H1 (cell line): Measurements from ENCODE around the gene SIRT5. TPM values are rescaled to one million over a fixed set of nuclear protein-coding genes. Genes with fewer than 3 reads are reported as not detected.

ENCODE experiments used
- CTCF ChIA-PET: fragments of 300-600 bp; sonication (Branson Sonifier 250); formaldehyde crosslinking; loops from one replicate; lab custom pipeline; 2021; ENCODE audit not compliant: partially characterized antibody; lab: Charles Lee
- POLR2A ChIA-PET: fragments of 300-600 bp; sonication (Branson Sonifier 250); formaldehyde crosslinking; loops from one replicate; lab custom pipeline; 2021; ENCODE audit warnings: inconsistent platforms; ENCODE audit not compliant: partially characterized antibody; lab: Charles Lee
- DNase-seq, 2 experiments: peaks; one replicate each; pipeline versions ENCODE4 v3.0.0 to v3.0.0-alpha.2; 2010 to 2022; ENCODE audit warnings: low spot score in 2 of 2, low read depth in 1 of 2, mixed read lengths in 1 of 2
- FAIRE-seq: peaks from 2 replicates; lab custom pipeline; 2011; peaks lifted over from hg19 to GRCh38; lab: Jason Lieb, UNC
- H2AFZ ChIP-seq: 2 replicates; pipeline ENCODE4 v1.8.1; 2012; ENCODE audit warnings: low read length, inconsistent platforms
- H2AK5ac ChIP-seq: 2 replicates; pipeline ENCODE4 v1.6.1; 2013; ENCODE audit warnings: low read depth, low read length
- H2BK120ac ChIP-seq: replicated peaks from 2 replicates; pipeline ENCODE3; 2013; ENCODE audit warnings: low read depth, low read length, inconsistent platforms
- H2BK12ac ChIP-seq: 2 replicates; pipeline ENCODE4 v1.6.1; 2013; ENCODE audit warnings: low read depth, low read length
- H2BK15ac ChIP-seq: 2 replicates; pipeline ENCODE4 v1.6.1; 2013; ENCODE audit warnings: low read length
- H2BK20ac ChIP-seq: 2 replicates; pipeline ENCODE4 v1.6.1; 2013; ENCODE audit warnings: low read length
- H2BK5ac ChIP-seq: 2 replicates; pipeline ENCODE4 v1.6.1; 2013; ENCODE audit warnings: low read depth, low read length
- H3K14ac ChIP-seq: 2 replicates; pipeline ENCODE4 v1.6.1; 2013; ENCODE audit warnings: inconsistent platforms; ENCODE audit not compliant: insufficient read length
- H3K18ac ChIP-seq: 2 replicates; pipeline ENCODE4 v1.6.1; 2013; ENCODE audit warnings: low read length; ENCODE audit errors: extremely low read depth
- H3K23ac ChIP-seq: 2 replicates; pipeline ENCODE4 v1.6.1; 2013; ENCODE audit warnings: inconsistent platforms; ENCODE audit not compliant: insufficient read length
- H3K23me2 ChIP-seq: 2 replicates; pipeline ENCODE4 v1.6.1; 2013; ENCODE audit warnings: low read depth, low read length
- H3K27ac ChIP-seq: 2 replicates; pipeline ENCODE4 v1.6.1; 2011; ENCODE audit warnings: low read depth, low read length, inconsistent platforms
- H3K27me3 ChIP-seq, 4 experiments: replicated peaks in 1 of 4; 1 replicate in 1 of 4; 2 replicates in 3 of 4; pipeline versions ENCODE4 v1.6.1 to v1.8.1; 2011 to 2013; ENCODE audit warnings: low read length in 3 of 4, mild to moderate bottlenecking in 3 of 4, inconsistent platforms in 2 of 4, mixed read lengths in 2 of 4, moderate library complexity in 1 of 4; ENCODE audit not compliant: control insufficient read depth in 3 of 4, insufficient read depth in 3 of 4; ENCODE audit errors: extremely low read depth in 1 of 4
- H3K36me3 ChIP-seq, 4 experiments: 2 replicates each; pipeline versions ENCODE4 v1.6.1 to v1.8.1; 2011 to 2013; ENCODE audit warnings: mild to moderate bottlenecking in 4 of 4, low read length in 3 of 4, moderate library complexity in 2 of 4, control low read depth in 1 of 4, inconsistent platforms in 1 of 4; ENCODE audit not compliant: insufficient read depth in 4 of 4, control insufficient read depth in 2 of 4
- H3K4ac ChIP-seq: replicated peaks from 2 replicates; pipeline ENCODE3; 2013; ENCODE audit warnings: low read length, low read depth, mixed read lengths, inconsistent platforms; ENCODE audit not compliant: insufficient read length
- H3K4me1 ChIP-seq, 4 experiments: replicated peaks in 1 of 4; 1 replicate in 1 of 4; 2 replicates in 3 of 4; pipeline versions ENCODE4 v1.6.1 to v1.8.1; 2011 to 2013; ENCODE audit warnings: low read length in 3 of 4, inconsistent platforms in 2 of 4, mixed read lengths in 1 of 4; ENCODE audit not compliant: insufficient read depth in 4 of 4, control insufficient read depth in 3 of 4
- H3K4me2 ChIP-seq, 2 experiments: 2 replicates each; pipeline versions ENCODE4 v1.6.1 to v1.8.1; 2011 to 2013; ENCODE audit warnings: low read depth in 2 of 2, low read length in 2 of 2, control low read depth in 1 of 2, inconsistent platforms in 1 of 2, mild to moderate bottlenecking in 1 of 2; ENCODE audit not compliant: insufficient read depth in 1 of 2
- H3K4me3 ChIP-seq, 4 experiments: fragments of 200-600, 300-600 bp in 1 of 4; sonication (generic), shearing (Covaris generic), sonication (Bioruptor Twin) in 1 of 4; 2 replicates each; pipeline versions ENCODE4 v1.5.1 to v1.8.1; 2011 to 2016; ENCODE audit warnings: low read length in 4 of 4, low read depth in 3 of 4, control low read depth in 2 of 4, inconsistent platforms in 2 of 4, mild to moderate bottlenecking in 2 of 4, mixed read lengths in 1 of 4, moderate library complexity in 1 of 4; ENCODE audit not compliant: insufficient read depth in 2 of 4; ENCODE audit errors: extremely low read depth in 1 of 4
- H3K56ac ChIP-seq: replicated peaks from 2 replicates; pipeline ENCODE3; 2013; ENCODE audit warnings: low read depth, mild to moderate bottlenecking, mixed read lengths, low read length, inconsistent platforms; ENCODE audit not compliant: insufficient read length
- H3K79me1 ChIP-seq: 2 replicates; pipeline ENCODE4 v1.6.1; 2013; ENCODE audit warnings: low read depth, low read length, control low read depth
- H3K79me2 ChIP-seq, 2 experiments: 2 replicates each; pipeline versions ENCODE4 v1.6.1 to v1.8.1; 2012 to 2013; ENCODE audit warnings: low read length in 2 of 2, mild to moderate bottlenecking in 2 of 2, inconsistent platforms in 1 of 2; ENCODE audit not compliant: insufficient read depth in 2 of 2, control insufficient read depth in 1 of 2
- H3K9ac ChIP-seq, 4 experiments: replicated peaks in 1 of 4; 1 replicate in 1 of 4; 2 replicates in 3 of 4; pipeline versions ENCODE4 v1.6.1 to v1.8.1; 2011 to 2013; ENCODE audit warnings: low read depth in 3 of 4, low read length in 3 of 4, control low read depth in 2 of 4, mild to moderate bottlenecking in 2 of 4, moderate library complexity in 2 of 4, inconsistent platforms in 1 of 4; ENCODE audit errors: extremely low read depth in 1 of 4
- H3K9me3 ChIP-seq, 2 experiments: 2 replicates each; pipeline versions ENCODE4 v1.6.1 to v1.8.1; 2012 to 2013; ENCODE audit warnings: mild to moderate bottlenecking in 2 of 2, moderate library complexity in 2 of 2, control low read depth in 1 of 2, inconsistent platforms in 1 of 2, low read depth in 1 of 2, low read length in 1 of 2, mixed read lengths in 1 of 2; ENCODE audit not compliant: insufficient read depth in 2 of 2
- H4K20me1 ChIP-seq, 2 experiments: replicated peaks in 1 of 2; 2 replicates each; pipeline versions ENCODE3 to v1.8.1; 2011 to 2013; ENCODE audit warnings: inconsistent platforms in 2 of 2, low read length in 2 of 2, mild to moderate bottlenecking in 1 of 2; ENCODE audit not compliant: insufficient read depth in 2 of 2, control insufficient read depth in 1 of 2
- H4K5ac ChIP-seq: 2 replicates; pipeline ENCODE4 v1.6.1; 2013; ENCODE audit warnings: low read length, low read depth, mixed read lengths, inconsistent platforms; ENCODE audit not compliant: insufficient read length
- H4K8ac ChIP-seq: 2 replicates; pipeline ENCODE4 v1.8.0; 2013; ENCODE audit warnings: mild to moderate bottlenecking, moderate library complexity, low read length, inconsistent platforms; ENCODE audit not compliant: insufficient read depth; ENCODE audit errors: extremely low read depth
- H4K91ac ChIP-seq: replicated peaks from 2 replicates; pipeline ENCODE3; 2013; ENCODE audit warnings: low read length, mixed read lengths, inconsistent platforms; ENCODE audit not compliant: insufficient read length
- CBX8 ChIP-seq: fragments of 300-800, 300-1000 bp; sonication (generic); IDR thresholded peaks from 2 replicates; pipeline ENCODE4 v1.7.1; 2016; ENCODE audit warnings: low read depth, low read length, borderline replicate concordance
- CREB1 ChIP-seq: IDR thresholded peaks from 2 replicates; pipeline ENCODE4 v1.6.1; 2012; ENCODE audit warnings: inconsistent platforms
- EZH2 ChIP-seq: fragments of 200-600 bp; sonication (generic); IDR thresholded peaks from 2 replicates; pipeline ENCODE4 v1.7.1; 2012; ENCODE audit warnings: low read depth, mild to moderate bottlenecking, moderate library complexity, low read length, inconsistent platforms; ENCODE audit not compliant: severe bottlenecking
- FOSL1 ChIP-seq: IDR thresholded peaks from 2 replicates; pipeline ENCODE4 v1.6.1; 2011; ENCODE audit warnings: mild to moderate bottlenecking, low read depth, low read length, moderate library complexity; ENCODE audit not compliant: insufficient read depth
- GABPA ChIP-seq: IDR thresholded peaks from 2 replicates; pipeline ENCODE4 v1.6.1; 2011; ENCODE audit warnings: mild to moderate bottlenecking, low read length, moderate library complexity, borderline replicate concordance; ENCODE audit not compliant: insufficient read depth
- NRF1 ChIP-seq: IDR thresholded peaks from 2 replicates; pipeline ENCODE4 v1.6.1; 2011; ENCODE audit warnings: mild to moderate bottlenecking, low read depth, low read length, improper control_type of control experiment
- POLR2AphosphoS5 ChIP-seq: IDR thresholded peaks from 2 replicates; pipeline ENCODE4 v1.6.1; 2011; ENCODE audit warnings: low read depth, low read length
- RXRA ChIP-seq: IDR thresholded peaks from 2 replicates; pipeline ENCODE4 v1.6.1; 2011; ENCODE audit warnings: low read depth, mild to moderate bottlenecking, low read length, moderate library complexity; ENCODE audit not compliant: insufficient read depth
- WGBS, 2 experiments: shearing (Covaris generic) in 1 of 2; methylation state at CpG; one replicate each; pipeline versions ENCODE4 v1.1.6 to v1.1.7; 2013 to 2015; ENCODE audit warnings: low lambda C conversion rate in 2 of 2, mixed read lengths in 2 of 2, inconsistent platforms in 1 of 2, low coverage in 1 of 2, missing lambda C conversion rate in 1 of 2; ENCODE audit not compliant: insufficient replicate concordance in 2 of 2, insufficient coverage in 1 of 2, insufficient read length in 1 of 2; ENCODE audit errors: extremely low coverage in 1 of 2, missing lambda C conversion rate in 1 of 2; 5-methylcytosine and 5-hydroxymethylcytosine counted together
- polyA plus RNA-seq, 7 experiments: library from polyadenylated mRNA; depleted of rRNA in 3 of 7; stranded (reverse) in 5 of 7; unstranded in 2 of 7; fragments of >200 nt in 5 of 7; fragments of 200-250 nt in 2 of 7; gene quantifications; 1 replicate in 5 of 7; 2 replicates in 1 of 7; 4 replicates in 1 of 7; pipeline versions ENCODE4 v1.2.1 to v1.2.3, GENCODE V29; 2011 to 2013; ENCODE audit warnings: missing spikeins in 2 of 7, mixed read lengths in 2 of 7
- total RNA-seq: library from RNA; stranded (reverse); fragmentation: NEBNext Ultra II Directional; extraction: Animal tissue kit (Norgen Biotek cat#: 25700); gene quantifications from 2 replicates; pipeline ENCODE4 v1.2.1, GENCODE V29; 2021
- TF ChIP-seq, protein P1 (sequence below): IDR thresholded peaks from 2 replicates; pipeline ENCODE4 v1.6.1; 2011; ENCODE audit warnings: low read length, improper control_type of control experiment
- TF ChIP-seq, protein P2 (sequence below): IDR thresholded peaks from 2 replicates; pipeline ENCODE4 v1.6.1; 2012; ENCODE audit warnings: low read length, inconsistent platforms

Gene SIRT5
- total and polyA plus RNA-seq, 2 of the 8 experiments (the other 6 are each of a cell fraction or from before 2014, with no cell fraction given): 7.4 to 14.7 TPM

DNA sequence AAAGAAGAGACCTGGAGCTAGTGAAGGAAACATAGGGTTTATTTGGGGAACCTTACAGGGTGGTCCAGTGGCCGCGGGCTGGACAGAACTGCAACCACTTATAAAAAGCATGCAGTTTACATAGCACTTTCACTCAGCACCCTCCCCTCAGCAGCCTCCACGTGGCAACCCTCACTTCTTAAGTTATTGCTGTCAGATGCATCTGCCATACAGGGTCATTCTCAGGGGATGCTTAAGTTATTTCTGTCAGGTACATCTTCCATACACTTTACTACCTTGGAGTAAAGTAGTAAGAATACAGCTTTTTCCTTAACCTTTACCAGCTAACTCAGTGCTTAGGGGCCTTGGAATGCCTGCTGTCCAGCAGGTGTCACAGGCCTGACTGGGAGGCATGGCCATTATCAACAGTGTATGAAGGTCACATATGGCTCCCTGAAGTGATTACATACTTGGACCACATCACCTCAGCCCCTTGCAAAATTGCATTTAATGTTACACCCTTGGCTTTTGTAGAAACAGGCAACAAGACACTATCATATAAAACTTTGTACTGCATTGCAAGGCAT is 38.7 kb downstream of the SIRT5 start:
- Histone ChIP-seq H2BK12ac (no peak overlapping the region), H3K56ac (no peak overlapping the region), H3K14ac (no peak overlapping the region), H2BK15ac (no peak overlapping the region), H3K4me2 (peak overlapping the region; percentile 7 to 94; a peak in 1 of 4 replicates), H4K91ac (no peak overlapping the region), H3K18ac (no peak overlapping the region), H2BK120ac (no peak overlapping the region), H3K79me2 (peaks cover 3 to 20% of the 10 kb centered on the region in 2 experiments; a peak in 3 of 4 replicates), H3K4me1 (peaks cover 0 to 2% (median under 1%) of the 10 kb centered on the region in 4 experiments; a peak in 3 of 7 replicates), H2AFZ (no peak overlapping the region), H4K20me1 (peaks cover 2 to 8% of the 10 kb centered on the region in 2 experiments), H2BK5ac (no peak overlapping the region), H3K9me3 (no peaks in the 10 kb centered on the region), H3K9ac (no peak overlapping the region), H2BK20ac (no peak overlapping the region), H3K36me3 (peaks cover 0 to 14% (median 6%) of the 10 kb centered on the region in 4 experiments; a peak in 4 of 8 replicates), H4K8ac (no peak overlapping the region), H3K27ac (no peak overlapping the region), H3K79me1 (no peaks in the 10 kb centered on the region), H3K23me2 (peaks cover 5% of the 10 kb centered on the region; the same call in 1 of the 2 replicates), H3K27me3 (no peaks in the 10 kb centered on the region), H3K23ac (no peak overlapping the region), H3K4me3 (no peak overlapping the region), H2AK5ac (no peak overlapping the region), H3K4ac (no peak overlapping the region), H4K5ac (no peak overlapping the region)
- WGBS, 2 experiments: 83% methylated on average over 3 of the region's 3 CpGs; no CpG with 5 or more reads in 1 of the 2 experiments
- ChIA-PET POLR2A (interaction anchor here (0.6 to 3.9 kb wide), 6 partner anchors 12 to 285 kb away, joined by 3 to 23 read pairs (median 8); partner anchors contain the start of genes GFOD1 and TBC1D7), CTCF (interaction anchor here (0.9 to 1.3 kb wide), 5 partner anchors 18 to 291 kb away, joined by 3 to 4 read pairs (median 3); no protein-coding TSS in a partner anchor)
- FAIRE-seq: no peak
- no peak for DNase-seq
- TF ChIP-seq POLR2AphosphoS5 (no peak), NRF1 (no peak), FOSL1 (no peak), RXRA (no peak), CBX8 (no peak), GABPA (no peak), EZH2 (no peak), CREB1 (no peak)
- TF ChIP-seq, protein P1, sequence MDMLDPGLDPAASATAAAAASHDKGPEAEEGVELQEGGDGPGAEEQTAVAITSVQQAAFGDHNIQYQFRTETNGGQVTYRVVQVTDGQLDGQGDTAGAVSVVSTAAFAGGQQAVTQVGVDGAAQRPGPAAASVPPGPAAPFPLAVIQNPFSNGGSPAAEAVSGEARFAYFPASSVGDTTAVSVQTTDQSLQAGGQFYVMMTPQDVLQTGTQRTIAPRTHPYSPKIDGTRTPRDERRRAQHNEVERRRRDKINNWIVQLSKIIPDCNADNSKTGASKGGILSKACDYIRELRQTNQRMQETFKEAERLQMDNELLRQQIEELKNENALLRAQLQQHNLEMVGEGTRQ: no peak
- TF ChIP-seq, protein P2, sequence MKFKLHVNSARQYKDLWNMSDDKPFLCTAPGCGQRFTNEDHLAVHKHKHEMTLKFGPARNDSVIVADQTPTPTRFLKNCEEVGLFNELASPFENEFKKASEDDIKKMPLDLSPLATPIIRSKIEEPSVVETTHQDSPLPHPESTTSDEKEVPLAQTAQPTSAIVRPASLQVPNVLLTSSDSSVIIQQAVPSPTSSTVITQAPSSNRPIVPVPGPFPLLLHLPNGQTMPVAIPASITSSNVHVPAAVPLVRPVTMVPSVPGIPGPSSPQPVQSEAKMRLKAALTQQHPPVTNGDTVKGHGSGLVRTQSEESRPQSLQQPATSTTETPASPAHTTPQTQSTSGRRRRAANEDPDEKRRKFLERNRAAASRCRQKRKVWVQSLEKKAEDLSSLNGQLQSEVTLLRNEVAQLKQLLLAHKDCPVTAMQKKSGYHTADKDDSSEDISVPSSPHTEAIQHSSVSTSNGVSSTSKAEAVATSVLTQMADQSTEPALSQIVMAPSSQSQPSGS: no peak
